Stomach (tissue), 4 donors: ENCODE data around the gene GPATCH2.

Source experiments
- CTCF ChIP-seq, 7 experiments: fragments of 450-650 bp in 4 of 7; fragments of 200-600 bp in 3 of 7; sonication (generic) in 3 of 7; IDR thresholded peaks; one replicate each; pipeline ENCODE4 v1.5.1; 2016 to 2019; ENCODE audit warnings: antibody characterized with exemption in 7 of 7, control low read depth in 2 of 7, mild to moderate bottlenecking in 1 of 7
- POLR2AphosphoS5 ChIP-seq, 3 donors: sonication (generic); formaldehyde crosslinking; IDR thresholded peaks; one replicate each; pipeline ENCODE4 v1.6.1; 2016; ENCODE audit warnings: antibody characterized with exemption in 3 of 3

GRCh38 chr1:217542837-217543236 is 88.1 kb downstream of the GPATCH2 start:
- no peak for TF ChIP-seq POLR2AphosphoS5 (IDR thresholded peaks at IDR 0.05)
- TF ChIP-seq CTCF (IDR thresholded peaks at IDR 0.05) = no peak
